Mesendoderm (in vitro differentiated cells): ENCODE data around the gene POLD3.

Source experiments
- DNase-seq: peaks from one replicate; pipeline ENCODE4 v3.0.0; 2013
- H2AK5ac ChIP-seq: 2 replicates; pipeline ENCODE4 v1.6.1; 2013; ENCODE audit warnings: low read length, inconsistent platforms
- H2BK120ac ChIP-seq: 2 replicates; pipeline ENCODE4 v1.6.1; 2013; ENCODE audit warnings: low read depth, mild to moderate bottlenecking, low read length, moderate library complexity, mixed read lengths
- H2BK15ac ChIP-seq: replicated peaks from 2 replicates; pipeline ENCODE4 v1.6.1; 2013; ENCODE audit warnings: low read depth, mild to moderate bottlenecking, moderate library complexity
- H2BK5ac ChIP-seq: 2 replicates; pipeline ENCODE4 v1.6.1; 2013; ENCODE audit warnings: low read length, inconsistent platforms
- H3K18ac ChIP-seq: 2 replicates; pipeline ENCODE4 v1.6.1; 2013; ENCODE audit warnings: mild to moderate bottlenecking, low read length, mixed read lengths
- H3K23ac ChIP-seq: one replicate; pipeline ENCODE4 v1.6.1; 2013; ENCODE audit warnings: low read length
- H3K27ac ChIP-seq: 2 replicates; pipeline ENCODE4 v1.5.1; 2013; ENCODE audit warnings: low read depth, mild to moderate bottlenecking, inconsistent platforms, low read length, moderate library complexity
- H3K27me3 ChIP-seq: 2 replicates; pipeline ENCODE4 v1.6.1; 2013; ENCODE audit warnings: low read length, control low read depth, mild to moderate bottlenecking, inconsistent platforms; ENCODE audit not compliant: insufficient read depth, poor library complexity
- H3K36me3 ChIP-seq: 2 replicates; pipeline ENCODE4 v1.6.1; 2013; ENCODE audit warnings: low read length, inconsistent platforms; ENCODE audit not compliant: control insufficient read depth, insufficient read depth
- H3K4ac ChIP-seq: one replicate; pipeline ENCODE4 v1.6.1; 2013; ENCODE audit warnings: low read depth, mild to moderate bottlenecking, low read length, moderate library complexity
- H3K4me1 ChIP-seq: 2 replicates; pipeline ENCODE4 v1.6.1; 2013; ENCODE audit warnings: low read depth, low read length, inconsistent platforms; ENCODE audit not compliant: control insufficient read depth
- H3K4me2 ChIP-seq: 2 replicates; pipeline ENCODE4 v1.6.1; 2013; ENCODE audit warnings: low read length
- H3K4me3 ChIP-seq: 2 replicates; pipeline ENCODE4 v1.5.1; 2013; ENCODE audit warnings: mild to moderate bottlenecking, low read length
- H3K56ac ChIP-seq: one replicate; pipeline ENCODE4 v1.6.1; 2013; ENCODE audit warnings: low read length
- H3K79me1 ChIP-seq: 2 replicates; pipeline ENCODE4 v1.6.1; 2013; ENCODE audit warnings: low read length, inconsistent platforms
- H3K79me2 ChIP-seq: 2 replicates; pipeline ENCODE4 v1.6.1; 2013; ENCODE audit warnings: mild to moderate bottlenecking, low read length; ENCODE audit not compliant: control insufficient read depth, insufficient read depth
- H3K9ac ChIP-seq: 2 replicates; pipeline ENCODE4 v1.6.1; 2013; ENCODE audit warnings: low read length, inconsistent platforms
- H4K5ac ChIP-seq: one replicate; pipeline ENCODE4 v1.6.1; 2013; ENCODE audit warnings: low read length
- H4K8ac ChIP-seq: one replicate; pipeline ENCODE4 v1.6.1; 2013; ENCODE audit warnings: low read depth, mild to moderate bottlenecking, control low read depth, low read length, moderate library complexity
- WGBS: extraction: QIAGEN DNeasy Blood & Tissue Kit; methylation state at CpG from one replicate; pipeline ENCODE4 v1.1.7; 2013; ENCODE audit warnings: low lambda C conversion rate, missing lambda C conversion rate; ENCODE audit not compliant: insufficient coverage; ENCODE audit errors: extremely low coverage; 5-methylcytosine and 5-hydroxymethylcytosine counted together

Gene POLD3

GRCh38 chr11:74672956-74673692 lies 80.7 kb downstream of the POLD3 start:
- Histone ChIP-seq H3K4me3 (no peak overlapping the region), H2AK5ac (no peak overlapping the region), H2BK120ac (no peak overlapping the region), H3K4me2 (no peak overlapping the region), H3K18ac (no peak overlapping the region), H4K8ac (no peak overlapping the region), H3K9ac (no peak overlapping the region), H3K4me1 (no peaks in the 10 kb centered on the region), H3K27me3 (no peaks in the 10 kb centered on the region), H3K23ac (no peak overlapping the region), H2BK15ac (no peak overlapping the region), H3K36me3 (no peaks in the 10 kb centered on the region), H3K56ac (no peak overlapping the region), H2BK5ac (no peak overlapping the region), H4K5ac (no peak overlapping the region), H3K4ac (no peak overlapping the region), H3K79me2 (no peaks in the 10 kb centered on the region), H3K27ac (no peak overlapping the region), H3K79me1 (no peaks in the 10 kb centered on the region)
- no peak for DNase-seq
- WGBS: no CpG with 5 or more reads among the region's 12 CpGs

DNA sequence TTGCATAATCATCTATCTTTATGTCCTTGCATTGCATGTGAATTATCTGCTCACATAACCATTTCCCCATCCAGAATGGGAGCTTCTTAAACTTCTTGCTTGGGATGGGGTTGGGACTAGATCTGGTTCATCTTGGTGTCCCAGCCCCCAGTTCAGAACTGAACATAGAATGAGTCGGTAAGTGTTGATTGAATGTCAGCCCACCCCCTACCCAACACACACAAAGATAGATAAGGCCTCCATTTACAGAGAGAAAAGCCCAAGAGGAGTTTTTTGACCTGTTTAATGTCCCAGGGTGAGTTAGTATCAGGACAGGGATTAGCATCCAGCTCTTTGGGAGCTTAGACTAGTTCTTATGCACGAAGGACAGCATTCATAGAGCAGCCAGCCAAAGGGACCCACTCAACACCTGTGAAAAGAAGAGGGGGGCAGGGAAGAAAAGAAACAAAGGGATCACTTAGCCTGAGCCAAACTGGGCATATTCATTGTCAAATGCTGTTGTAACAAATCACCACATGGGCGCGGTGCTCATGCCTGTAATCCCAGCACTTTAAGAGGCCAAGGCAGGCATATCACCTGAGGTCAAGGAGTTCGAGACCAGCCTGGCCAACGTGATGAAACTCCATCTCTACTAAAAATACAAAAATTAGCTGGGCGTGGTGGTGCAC lies 81.4 kb downstream of the POLD3 start:
- no peak overlapping the region for H3K4ac ChIP-seq
- WGBS: no CpG with 5 or more reads among the region's 7 CpGs
- H3K79me1 ChIP-seq: no peaks in the 10 kb centered on the region
- no peak overlapping the region for H4K8ac ChIP-seq
- H3K36me3 ChIP-seq: no peaks in the 10 kb centered on the region
- no peak overlapping the region for H2BK120ac ChIP-seq
- H2BK15ac ChIP-seq: no peak overlapping the region
- H3K4me3 ChIP-seq: no peak overlapping the region
- H3K4me1 ChIP-seq: no peaks in the 10 kb centered on the region
- H4K5ac ChIP-seq: no peak overlapping the region
- H3K9ac ChIP-seq: no peak overlapping the region
- H3K18ac ChIP-seq: no peak overlapping the region
- no peak overlapping the region for H2AK5ac ChIP-seq
- H3K4me2 ChIP-seq: no peak overlapping the region
- no peak overlapping the region for H3K56ac ChIP-seq
- no peak overlapping the region for H3K27ac ChIP-seq
- no peak overlapping the region for H2BK5ac ChIP-seq
- no peaks in the 10 kb centered on the region for H3K27me3 ChIP-seq
- H3K23ac ChIP-seq: no peak overlapping the region
- no peaks in the 10 kb centered on the region for H3K79me2 ChIP-seq
- DNase-seq: no peak

- Histone ChIP-seq H2BK120ac (no peak overlapping the region), H2BK5ac (no peak overlapping the region), H3K79me1 (no peaks in the 10 kb centered on the region), H2BK15ac (no peak overlapping the region), H3K79me2 (no peaks in the 10 kb centered on the region), H4K5ac (no peak overlapping the region), H3K9ac (no peak overlapping the region), H3K4ac (no peak overlapping the region), H3K23ac (no peak overlapping the region), H3K4me1 (no peaks in the 10 kb centered on the region), H2AK5ac (no peak overlapping the region), H3K27me3 (no peaks in the 10 kb centered on the region), H3K27ac (no peak overlapping the region), H3K4me3 (no peak overlapping the region), H3K18ac (no peak overlapping the region), H3K56ac (no peak overlapping the region), H4K8ac (no peak overlapping the region), H3K36me3 (no peaks in the 10 kb centered on the region), H3K4me2 (no peak overlapping the region)
- DNase-seq: no peak
- no CpG with 5 or more reads among the region's 3 CpGs for WGBS
Observed at GRCh38 chr11:74675761-74676160, 83.4 kb downstream of the POLD3 start.

DNA sequence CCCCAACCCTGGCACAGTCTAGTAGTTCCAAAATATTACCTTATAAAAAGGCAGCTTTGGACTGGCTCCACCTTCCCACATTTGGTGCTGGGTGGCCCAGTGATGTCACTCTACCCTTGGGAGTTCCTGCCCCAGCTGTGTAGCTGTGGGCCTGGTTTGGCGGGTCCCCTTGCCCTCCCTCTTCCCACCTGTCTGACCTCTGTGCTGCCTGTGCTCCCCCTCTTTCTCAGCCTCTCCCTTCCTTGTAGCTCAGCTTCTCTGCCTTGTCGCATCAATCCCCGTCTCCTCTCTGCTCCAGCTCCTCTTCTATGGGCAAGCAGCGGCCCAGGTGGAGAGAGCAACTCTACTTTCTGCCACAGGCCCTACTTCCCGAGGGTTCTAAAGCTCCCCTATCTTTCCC lies 84.2 kb downstream of the POLD3 start:
- no peak for DNase-seq
- no peaks in the 10 kb centered on the region for H3K4me1 ChIP-seq
- H2BK5ac ChIP-seq: no peak overlapping the region
- H4K8ac ChIP-seq: no peak overlapping the region
- no peaks in the 10 kb centered on the region for H3K27me3 ChIP-seq
- H3K79me1 ChIP-seq: no peaks in the 10 kb centered on the region
- H3K56ac ChIP-seq: no peak overlapping the region
- no peak overlapping the region for H2BK15ac ChIP-seq
- H3K4me3 ChIP-seq: no peak overlapping the region
- H2BK120ac ChIP-seq: no peak overlapping the region
- no peak overlapping the region for H2AK5ac ChIP-seq
- no peak overlapping the region for H4K5ac ChIP-seq
- no peak overlapping the region for H3K4me2 ChIP-seq
- no CpG with 5 or more reads among the region's 5 CpGs for WGBS
- no peaks in the 10 kb centered on the region for H3K36me3 ChIP-seq
- no peak overlapping the region for H3K18ac ChIP-seq
- H3K23ac ChIP-seq: no peak overlapping the region
- no peaks in the 10 kb centered on the region for H3K79me2 ChIP-seq
- H3K27ac ChIP-seq: no peak overlapping the region
- H3K9ac ChIP-seq: no peak overlapping the region
- no peak overlapping the region for H3K4ac ChIP-seq

DNA sequence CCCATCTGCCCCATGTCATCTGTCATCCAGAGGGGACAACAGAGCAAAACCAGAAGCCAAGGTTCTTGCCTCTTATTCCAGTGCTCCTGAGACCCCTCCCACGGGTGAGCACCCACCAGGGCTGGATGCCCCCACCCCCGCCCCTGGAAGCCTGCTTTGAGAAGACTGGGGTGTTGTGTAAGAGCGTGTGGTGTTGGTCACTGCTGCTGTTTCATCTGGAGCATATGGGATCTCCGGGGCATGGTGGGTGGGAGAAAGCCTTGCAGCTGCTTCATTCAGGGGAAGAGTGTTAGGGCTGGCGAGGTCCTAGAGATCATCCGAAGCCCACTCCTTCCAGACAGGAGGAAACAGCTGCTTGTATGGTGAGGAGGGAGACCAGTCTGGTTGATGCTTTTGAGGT lies 84.7 kb downstream of the POLD3 start:
- Histone ChIP-seq H2BK15ac (no peak overlapping the region), H4K5ac (no peak overlapping the region), H3K79me2 (no peaks in the 10 kb centered on the region), H2BK120ac (no peak overlapping the region), H3K4me3 (no peak overlapping the region), H3K18ac (no peak overlapping the region), H3K4me2 (no peak overlapping the region), H3K56ac (no peak overlapping the region), H3K79me1 (no peaks in the 10 kb centered on the region), H3K36me3 (no peaks in the 10 kb centered on the region), H3K27ac (no peak overlapping the region), H2BK5ac (no peak overlapping the region), H3K23ac (no peak overlapping the region), H3K4me1 (no peaks in the 10 kb centered on the region), H2AK5ac (no peak overlapping the region), H3K4ac (no peak overlapping the region), H3K27me3 (no peaks in the 10 kb centered on the region), H4K8ac (no peak overlapping the region), H3K9ac (no peak overlapping the region)
- WGBS: no CpG with 5 or more reads among the region's 6 CpGs
- DNase-seq: no peak
